Vagina (tissue), 2 donors: ENCODE data around the gene BRSK2.

Source experiments
- CTCF ChIP-seq, 3 experiments: fragments of 450-650 bp in 2 of 3; fragments of 200-600 bp in 1 of 3; sonication (generic) in 1 of 3; IDR thresholded peaks; one replicate each; pipeline ENCODE4 v1.5.1; 2017 to 2019; ENCODE audit warnings: antibody characterized with exemption in 3 of 3, mild to moderate bottlenecking in 2 of 3, moderate library complexity in 2 of 3
- POLR2A ChIP-seq, 2 donors: fragments of 450-650 bp; IDR thresholded peaks; one replicate each; pipeline ENCODE4 v1.6.1; 2017; ENCODE audit warnings: antibody characterized with exemption in 2 of 2, mild to moderate bottlenecking in 2 of 2, moderate library complexity in 2 of 2
- POLR2AphosphoS5 ChIP-seq, 2 donors: sonication (generic); formaldehyde crosslinking; IDR thresholded peaks; one replicate each; pipeline ENCODE4 v1.9.0; 2017; ENCODE audit warnings: antibody characterized with exemption in 2 of 2, mild to moderate bottlenecking in 2 of 2, low read depth in 1 of 2; ENCODE audit not compliant: insufficient read depth in 1 of 2

GRCh38 chr11:1456176-1456575 is 66.4 kb downstream of the BRSK2 start:
- TF ChIP-seq CTCF (IDR thresholded peaks at IDR 0.05) (no peak), POLR2A (IDR thresholded peaks at IDR 0.05) (no peak), POLR2AphosphoS5 (IDR thresholded peaks at IDR 0.05; ENCODE audit: insufficient read depth in 1 of 2, low read depth in 1 of 2) (no peak)
